M059J (cell line): ENCODE results near the gene SLC9A9. TPM values are rescaled to one million over a fixed set of nuclear protein-coding genes. Genes with fewer than 3 reads are reported as not detected.

Experiments used
- DNase-seq: peaks from one replicate; pipeline ENCODE4 v3.0.0-alpha.2; 2012; ENCODE audit warnings: low read depth
- total RNA-seq: library from RNA; depleted of rRNA; stranded (reverse); fragments of >200 nt; shearing (Covaris generic); gene quantifications from 2 replicates; pipeline ENCODE4 v1.2.3, GENCODE V29; 2014; rRNA removed

SLC9A9 gene
- total RNA-seq, 1 experiment from 2014 or later, result 0.10 TPM

DNA sequence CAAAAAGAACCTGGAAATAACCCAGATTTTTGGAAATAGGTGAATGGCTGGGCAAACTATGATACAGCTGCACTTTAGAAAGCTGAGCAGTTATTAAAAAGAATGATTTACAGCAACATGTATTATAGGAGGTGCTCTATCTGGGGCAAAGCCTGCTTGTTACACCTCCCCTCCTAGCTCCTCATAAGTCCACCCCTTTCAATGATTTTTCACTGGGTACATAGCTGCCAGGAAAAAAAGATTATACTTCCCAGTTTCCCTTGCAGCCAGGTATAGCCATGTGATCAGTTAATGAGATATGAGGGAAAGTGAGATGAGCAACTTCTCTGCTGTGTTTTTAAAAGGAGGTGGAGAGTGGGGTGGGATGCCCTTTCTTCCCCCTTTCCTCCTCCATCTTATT, 631.0 kb downstream of the SLC9A9 start:
- no peak for DNase-seq

DNA sequence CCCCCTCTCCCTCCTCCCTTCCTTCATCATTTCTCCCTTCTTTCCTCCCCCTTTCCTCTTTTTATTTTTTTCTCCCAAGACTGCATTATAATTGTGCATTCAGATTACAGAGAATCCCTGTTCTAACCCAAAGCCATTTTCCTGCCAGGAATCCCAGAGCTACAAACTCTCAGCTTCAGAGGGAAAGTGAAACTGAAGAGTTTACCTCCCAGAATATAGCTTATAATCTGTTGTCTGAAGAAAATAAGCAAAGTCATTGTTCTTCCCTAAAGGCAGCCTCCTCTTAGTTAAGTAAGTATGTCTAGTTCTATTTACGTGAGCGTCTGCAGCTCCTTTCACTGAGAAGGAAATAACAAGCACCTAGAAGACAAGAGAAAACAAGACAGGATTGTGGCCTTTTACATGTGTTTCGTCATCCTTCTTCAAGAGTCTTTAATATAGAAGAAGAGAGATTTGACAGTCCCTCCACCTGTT, 631.5 kb downstream of the SLC9A9 start:
- no peak for DNase-seq

Other genes starting within 250 kb of the SLC9A9 start
- gene DIPK2A, start 123.4 kb upstream of the SLC9A9 start, total RNA-seq, result 23.2 and 23.3 TPM in 2 replicates